Mesenchymal stem cell (in vitro differentiated cells and primary cell): ENCODE data around the gene SLC12A7.

Experiments
- DNase-seq: peaks from one replicate; pipeline ENCODE4 v3.0.0-alpha.2; 2013
- H2AFZ ChIP-seq: one replicate; pipeline ENCODE4 v1.6.1; 2013; ENCODE audit warnings: low read depth, mild to moderate bottlenecking, control low read depth, inconsistent platforms, low read length, moderate library complexity
- H2AK5ac ChIP-seq: 2 replicates; pipeline ENCODE4 v1.6.1; 2013; ENCODE audit warnings: low read length, moderate library complexity, mild to moderate bottlenecking, inconsistent platforms; ENCODE audit not compliant: severe bottlenecking
- H2BK120ac ChIP-seq: one replicate; pipeline ENCODE4 v1.6.1; 2013; ENCODE audit warnings: low read depth, mild to moderate bottlenecking, inconsistent platforms, low read length, moderate library complexity
- H2BK12ac ChIP-seq, 2 experiments: one replicate each; pipeline ENCODE4 v1.6.1; 2013; ENCODE audit warnings: inconsistent platforms in 2 of 2, low read length in 2 of 2, mild to moderate bottlenecking in 2 of 2, moderate library complexity in 2 of 2, control low read depth in 1 of 2
- H2BK15ac ChIP-seq: one replicate; pipeline ENCODE4 v1.6.1; 2013; ENCODE audit warnings: mild to moderate bottlenecking, low read depth, inconsistent platforms; ENCODE audit not compliant: poor library complexity, severe bottlenecking
- H2BK5ac ChIP-seq: 2 replicates; pipeline ENCODE4 v1.6.1; 2013; ENCODE audit warnings: low read depth, mild to moderate bottlenecking, low read length, control low read depth, inconsistent platforms; ENCODE audit not compliant: poor library complexity, severe bottlenecking
- H3K14ac ChIP-seq, 2 experiments: one replicate each; pipeline ENCODE4 v1.6.1; 2013; ENCODE audit warnings: inconsistent platforms in 2 of 2, low read length in 2 of 2, control low read depth in 1 of 2, mild to moderate bottlenecking in 1 of 2, moderate library complexity in 1 of 2
- H3K18ac ChIP-seq, 2 experiments: one replicate each; pipeline ENCODE4 v1.6.1; 2013; ENCODE audit warnings: inconsistent platforms in 2 of 2, low read length in 2 of 2, control low read depth in 1 of 2, low read depth in 1 of 2, mild to moderate bottlenecking in 1 of 2
- H3K23ac ChIP-seq, 2 experiments: one replicate each; pipeline ENCODE4 v1.6.1; 2013; ENCODE audit warnings: inconsistent platforms in 2 of 2, low read length in 2 of 2, mild to moderate bottlenecking in 2 of 2, moderate library complexity in 2 of 2, control low read depth in 1 of 2
- H3K27ac ChIP-seq: 2 replicates; pipeline ENCODE4 v1.5.1; 2013; ENCODE audit warnings: mild to moderate bottlenecking, moderate library complexity, low read length, control low read depth, inconsistent platforms; ENCODE audit not compliant: poor library complexity, severe bottlenecking
- H3K27me3 ChIP-seq, 2 experiments: 2 replicates each; pipeline versions ENCODE4 v1.6.1 to v1.7.0; 2013; ENCODE audit warnings: low read length in 2 of 2, mild to moderate bottlenecking in 2 of 2, moderate library complexity in 2 of 2, control low read depth in 1 of 2, inconsistent platforms in 1 of 2; ENCODE audit not compliant: control insufficient read depth in 1 of 2, insufficient read depth in 1 of 2
- H3K36me3 ChIP-seq, 2 experiments: 2 replicates each; pipeline versions ENCODE4 v1.6.1 to v1.7.0; 2013; ENCODE audit warnings: low read length in 2 of 2, control low read depth in 1 of 2, inconsistent platforms in 1 of 2, low read depth in 1 of 2, mild to moderate bottlenecking in 1 of 2; ENCODE audit not compliant: insufficient read depth in 2 of 2, control insufficient read depth in 1 of 2
- H3K4ac ChIP-seq, 2 experiments: one replicate each; pipeline ENCODE4 v1.6.1; 2013; ENCODE audit warnings: inconsistent platforms in 2 of 2, low read length in 2 of 2, mild to moderate bottlenecking in 2 of 2, moderate library complexity in 2 of 2, control low read depth in 1 of 2, low read depth in 1 of 2
- H3K4me1 ChIP-seq: 2 replicates; pipeline ENCODE4 v1.6.1; 2013; ENCODE audit warnings: low read depth, low read length, control low read depth; ENCODE audit not compliant: control insufficient read depth, insufficient read depth
- H3K4me2 ChIP-seq: 2 replicates; pipeline ENCODE4 v1.6.1; 2013; ENCODE audit warnings: low read length, mild to moderate bottlenecking, inconsistent platforms; ENCODE audit not compliant: poor library complexity, severe bottlenecking
- H3K4me3 ChIP-seq, 2 experiments: 2 replicates each; pipeline versions ENCODE4 v1.5.1 to v1.7.0; 2013; ENCODE audit warnings: low read length in 2 of 2, mild to moderate bottlenecking in 2 of 2, control low read depth in 1 of 2, low read depth in 1 of 2; ENCODE audit not compliant: insufficient read depth in 1 of 2
- H3K79me1 ChIP-seq: replicated peaks from 2 replicates; pipeline ENCODE4 v1.6.1; 2013; ENCODE audit warnings: mild to moderate bottlenecking, control low read depth, low read length, inconsistent platforms; ENCODE audit not compliant: poor library complexity, severe bottlenecking
- H3K9ac ChIP-seq: 2 replicates; pipeline ENCODE4 v1.7.0; 2013; ENCODE audit warnings: mild to moderate bottlenecking, low read length, moderate library complexity
- H3K9me3 ChIP-seq: 2 replicates; pipeline ENCODE4 v1.7.0; 2013; ENCODE audit warnings: mild to moderate bottlenecking, low read length; ENCODE audit not compliant: control insufficient read depth
- H4K8ac ChIP-seq: one replicate; pipeline ENCODE4 v1.6.1; 2013; ENCODE audit warnings: inconsistent platforms, mild to moderate bottlenecking, low read length, moderate library complexity
- H4K91ac ChIP-seq: one replicate; pipeline ENCODE4 v1.6.1; 2013; ENCODE audit warnings: mild to moderate bottlenecking, low read length, inconsistent platforms
- WGBS: methylation state at CpG from one replicate; pipeline ENCODE4 v1.1.7; 2013; ENCODE audit warnings: mixed read lengths; 5-methylcytosine and 5-hydroxymethylcytosine counted together

Gene SLC12A7

GRCh38 chr5:1107167-1108022 is 4.5 kb downstream of the SLC12A7 start:
- 84% methylated on average over 26 of the region's 26 CpGs for WGBS
- H4K91ac ChIP-seq, result no peak overlapping the region

DNA sequence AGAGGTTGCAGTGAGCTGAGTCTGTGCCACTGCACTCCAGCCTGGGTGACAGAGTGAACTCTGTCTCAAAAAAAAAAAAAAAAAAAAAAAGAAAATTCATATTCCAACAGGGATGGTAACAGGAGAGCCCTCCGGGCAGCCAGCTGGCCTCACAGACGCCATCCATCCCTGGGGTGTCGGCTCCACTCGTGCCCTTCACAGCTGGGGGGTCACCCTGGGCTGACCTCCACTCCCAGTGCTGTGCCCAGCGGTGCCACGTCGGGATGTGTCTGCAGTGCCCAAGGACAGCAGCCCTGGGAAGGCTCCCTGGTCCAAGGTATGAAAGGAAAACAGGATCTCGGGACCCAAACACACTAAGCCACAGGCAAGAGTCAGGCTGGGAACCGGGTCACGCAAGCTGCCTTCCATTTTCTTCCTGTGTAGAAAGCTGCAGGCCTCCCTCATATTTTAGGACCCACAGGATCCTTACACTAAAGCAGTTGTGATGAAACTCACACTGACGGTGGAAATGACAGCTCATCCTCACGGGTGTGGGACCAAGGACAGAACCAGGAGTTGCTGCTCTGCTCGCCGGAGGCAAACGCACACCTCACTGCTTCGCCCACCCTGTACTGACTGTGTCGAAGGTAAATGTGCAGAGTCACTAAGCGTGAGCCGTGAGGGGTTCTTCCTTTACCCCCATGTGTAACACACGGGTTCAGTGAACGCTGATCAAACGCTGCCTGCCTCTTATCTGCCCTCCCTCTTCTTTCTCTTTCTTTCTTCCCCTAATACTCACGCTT is 5.3 kb downstream of the SLC12A7 start:
- no peaks in the 10 kb centered on the region for H3K79me1 ChIP-seq
- WGBS, result 88% methylated on average over 23 of the region's 23 CpGs
- no peak overlapping the region for H2AFZ ChIP-seq
- no peak overlapping the region for H3K23ac ChIP-seq
- H2BK5ac ChIP-seq, result no peak overlapping the region
- H3K4ac ChIP-seq, result no peak overlapping the region
- H3K36me3 ChIP-seq, result no peaks in the 10 kb centered on the region
- H3K9ac ChIP-seq, result no peak overlapping the region
- no peak overlapping the region for H2BK12ac ChIP-seq
- H2BK15ac ChIP-seq, result no peak overlapping the region
- no peak overlapping the region for H2BK120ac ChIP-seq
- H4K8ac ChIP-seq, result no peak overlapping the region
- H3K9me3 ChIP-seq, result no peaks in the 10 kb centered on the region
- H3K27ac ChIP-seq, result no peak overlapping the region
- DNase-seq, result no peak
- peaks cover 0 to 18% of the 10 kb centered on the region in 2 experiments for H3K27me3 ChIP-seq
- H3K4me3 ChIP-seq, result no peak overlapping the region
- H3K14ac ChIP-seq, result peak overlapping the region in 1 of 2 experiments; percentile 41
- no peak overlapping the region for H2AK5ac ChIP-seq
- no peak overlapping the region for H3K18ac ChIP-seq
- H4K91ac ChIP-seq, result no peak overlapping the region
- H3K4me1 ChIP-seq, result peaks cover 27% of the 10 kb centered on the region
- no peak overlapping the region for H3K4me2 ChIP-seq

More at GRCh38 chr5:1107167-1108022, 4.5 kb downstream of the SLC12A7 start:
- Histone ChIP-seq H3K14ac (peak overlapping the region in 1 of 2 experiments; percentile 48), H3K4ac (no peak overlapping the region), H3K18ac (peak overlapping the region in 1 of 2 experiments; percentile 42), H3K27ac (no peak overlapping the region), H3K79me1 (no peaks in the 10 kb centered on the region), H2BK12ac (no peak overlapping the region), H3K4me3 (no peak overlapping the region), H3K9me3 (no peaks in the 10 kb centered on the region), H3K27me3 (peaks cover 0 to 13% of the 10 kb centered on the region in 2 experiments), H2AK5ac (no peak overlapping the region), H2BK120ac (no peak overlapping the region), H3K4me1 (peaks cover 28% of the 10 kb centered on the region), H4K8ac (no peak overlapping the region), H3K36me3 (no peaks in the 10 kb centered on the region), H3K23ac (no peak overlapping the region), H3K9ac (no peak overlapping the region), H2BK15ac (no peak overlapping the region), H2AFZ (no peak overlapping the region), H2BK5ac (no peak overlapping the region), H3K4me2 (no peak overlapping the region)
- DNase-seq, result no peak

DNA sequence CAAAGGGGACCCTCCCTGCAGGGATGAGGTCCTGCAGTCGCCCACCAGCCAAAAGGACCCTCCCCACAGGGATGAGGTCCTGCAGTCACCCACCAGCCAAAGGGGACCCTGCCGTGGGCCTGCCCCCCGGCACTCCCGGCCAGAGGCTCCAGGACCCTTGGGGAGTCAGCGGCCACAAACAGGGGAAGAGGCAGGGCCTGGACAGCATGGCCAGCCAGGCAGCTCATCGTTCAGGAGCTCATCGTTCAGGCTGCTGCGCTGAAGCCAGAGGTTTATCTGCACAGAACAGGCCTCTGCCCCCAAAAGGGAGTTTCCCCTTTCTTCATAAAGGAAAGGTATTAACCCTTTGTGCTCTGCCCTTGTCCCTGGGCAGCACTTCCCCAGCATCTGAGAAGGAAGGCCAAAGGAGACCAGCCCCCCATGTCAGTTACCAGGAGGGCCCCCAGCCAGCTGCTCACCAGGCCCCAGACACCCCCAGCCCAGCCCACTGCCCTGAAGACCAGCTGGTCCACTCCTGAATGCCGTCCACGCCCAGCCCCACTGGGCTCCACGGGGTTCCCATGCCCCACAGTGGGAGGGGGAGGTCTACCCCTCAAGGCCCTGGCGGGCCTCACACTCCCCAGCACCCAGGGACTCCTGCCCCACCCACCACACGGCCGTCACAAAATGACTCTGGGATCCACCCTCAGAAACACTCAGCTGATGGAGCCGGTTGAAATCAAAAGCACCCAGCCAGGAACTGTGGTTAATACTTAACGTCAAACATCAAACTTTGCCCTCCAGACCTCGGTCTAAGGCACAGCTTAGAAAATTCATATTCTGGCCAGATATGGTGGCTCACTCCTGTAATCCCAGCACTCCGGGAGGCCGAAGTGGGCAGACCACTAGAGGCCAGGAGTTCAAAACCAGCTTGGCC is 6.3 kb downstream of the SLC12A7 start:
- Histone ChIP-seq H2BK15ac (peak overlapping the region; percentile 8), H3K4me3 (no peak overlapping the region), H3K9me3 (no peaks in the 10 kb centered on the region), H3K4ac (no peak overlapping the region), H2BK12ac (no peak overlapping the region), H3K79me1 (no peaks in the 10 kb centered on the region), H3K4me1 (peaks cover 20% of the 10 kb centered on the region), H3K23ac (no peak overlapping the region), H3K27me3 (peaks cover 0 to 20% of the 10 kb centered on the region in 2 experiments), H3K27ac (no peak overlapping the region), H2AFZ (no peak overlapping the region), H3K14ac (no peak overlapping the region), H4K91ac (no peak overlapping the region), H2BK5ac (no peak overlapping the region), H2AK5ac (no peak overlapping the region), H3K4me2 (no peak overlapping the region), H4K8ac (no peak overlapping the region), H3K36me3 (no peaks in the 10 kb centered on the region), H2BK120ac (no peak overlapping the region), H3K18ac (no peak overlapping the region), H3K9ac (no peak overlapping the region)
- no peak for DNase-seq
- 77% methylated on average over 19 of the region's 19 CpGs for WGBS
